ENCODE measurements around the gene UQCC5.

The UQCC5 gene

GRCh38 chr3:52546111-52546901, 9.9 kb downstream of the UQCC5 start:
- no peaks in the 10 kb centered on the region for H3K9me3 ChIP-seq
- H3K4me1 ChIP-seq: peaks cover 5% of the 10 kb centered on the region
- TF ChIP-seq CTCF (IDR thresholded peaks at IDR 0.05; ENCODE audit: low read depth, low read length): no peak
- DNase-seq: no peak
- no peak overlapping the region for H3K4me3 ChIP-seq (ENCODE audit: low read depth, low read length)
- H3K36me3 ChIP-seq: no peaks in the 10 kb centered on the region
- no peaks in the 10 kb centered on the region for H3K27me3 ChIP-seq

- Histone ChIP-seq H3K36me3 (no peaks in the 10 kb centered on the region; the same call in 1 of the 2 replicates), H3K9me3 (no peaks in the 10 kb centered on the region), H3K27me3 (no peaks in the 10 kb centered on the region), H3K4me3 (ENCODE audit: low read depth, low read length) (no peak overlapping the region), H3K4me1 (peaks cover 5% of the 10 kb centered on the region)
- no peak for DNase-seq
- TF ChIP-seq CTCF (IDR thresholded peaks at IDR 0.05; ENCODE audit: low read depth, low read length): peak; percentile 16; the same call in 1 of the 2 replicates
Measured at GRCh38 chr3:52547143-52547542, 10.7 kb downstream of the UQCC5 start.

- Histone ChIP-seq H3K36me3 (no peaks in the 10 kb centered on the region; the same call in 1 of the 2 replicates), H3K4me3 (ENCODE audit: low read depth, low read length) (no peak overlapping the region), H3K27me3 (no peaks in the 10 kb centered on the region), H3K9me3 (no peaks in the 10 kb centered on the region), H3K4me1 (peaks cover 5% of the 10 kb centered on the region)
- no peak for DNase-seq
- no peak for TF ChIP-seq CTCF (IDR thresholded peaks at IDR 0.05; ENCODE audit: low read depth, low read length)
Measured at GRCh38 chr3:52551118-52551517, 14.7 kb downstream of the UQCC5 start.

GRCh38 chr3:52552089-52552488, 15.7 kb downstream of the UQCC5 start:
- no peak for TF ChIP-seq CTCF (IDR thresholded peaks at IDR 0.05; ENCODE audit: low read depth, low read length)
- Histone ChIP-seq H3K4me3 (ENCODE audit: low read depth, low read length) (no peak overlapping the region), H3K36me3 (no peaks in the 10 kb centered on the region; the same call in 1 of the 2 replicates), H3K27me3 (no peaks in the 10 kb centered on the region), H3K4me1 (peaks cover under 1% of the 10 kb centered on the region; the same call in 1 of the 2 replicates), H3K9me3 (no peaks in the 10 kb centered on the region)
- no peak for DNase-seq

- TF ChIP-seq CTCF (IDR thresholded peaks at IDR 0.05; ENCODE audit: low read depth, low read length): no peak
- H3K36me3 ChIP-seq: peaks cover 6% of the 10 kb centered on the region
- H3K27me3 ChIP-seq: no peaks in the 10 kb centered on the region
- H3K9me3 ChIP-seq: no peaks in the 10 kb centered on the region
- H3K4me3 ChIP-seq (ENCODE audit: low read depth, low read length): no peak overlapping the region
- H3K4me1 ChIP-seq: no peaks in the 10 kb centered on the region
- DNase-seq: no peak
Measured at GRCh38 chr3:52554026-52554755, 17.8 kb downstream of the UQCC5 start.

GRCh38 chr3:52555056-52555455, 18.7 kb downstream of the UQCC5 start:
- no peaks in the 10 kb centered on the region for H3K9me3 ChIP-seq
- peaks cover 6% of the 10 kb centered on the region for H3K36me3 ChIP-seq
- no peak for TF ChIP-seq CTCF (IDR thresholded peaks at IDR 0.05; ENCODE audit: low read depth, low read length)
- no peaks in the 10 kb centered on the region for H3K27me3 ChIP-seq
- no peak overlapping the region for H3K4me3 ChIP-seq (ENCODE audit: low read depth, low read length)
- DNase-seq: no peak
- H3K4me1 ChIP-seq: no peaks in the 10 kb centered on the region
